Aorta (tissue), 5 donors: ENCODE data around the gene ABCC9. TPM values are rescaled to one million over a fixed set of nuclear protein-coding genes. Genes with fewer than 3 reads are reported as not detected.
"Not testable (repeated sequence)": the region's sequence is repeated elsewhere in the genome, so short reads cannot be mapped to it uniquely, and the experiment has no call there.

Experiments
- ATAC-seq: fragments of 200-7000 bp; cut with Tn5 transposase; one replicate; pipeline ENCODE4 v1.9.1; 2022; ENCODE audit warnings: moderate library complexity; ENCODE audit not compliant: low FRiP score
- DNase-seq, 2 donors: peaks; one replicate each; pipeline ENCODE4 v3.0.0-alpha.2; 2020
- H3K27ac ChIP-seq, 2 donors: one replicate each; pipeline ENCODE4 v1.5.1; 2013; ENCODE audit warnings: low read length in 2 of 2, mild to moderate bottlenecking in 2 of 2, moderate library complexity in 2 of 2, control low read depth in 1 of 2, inconsistent platforms in 1 of 2, low read depth in 1 of 2
- H3K27me3 ChIP-seq, 2 donors: one replicate each; pipeline ENCODE4 v1.6.1; 2013; ENCODE audit warnings: control low read depth in 1 of 2, low read length in 1 of 2, mild to moderate bottlenecking in 1 of 2, moderate library complexity in 1 of 2; ENCODE audit not compliant: insufficient read depth in 2 of 2, control insufficient read depth in 1 of 2
- H3K36me3 ChIP-seq, 2 donors: one replicate each; pipeline ENCODE4 v1.6.1; 2013; ENCODE audit warnings: control low read depth in 1 of 2, low read length in 1 of 2, mild to moderate bottlenecking in 1 of 2; ENCODE audit not compliant: insufficient read depth in 2 of 2, control insufficient read depth in 1 of 2
- H3K4me1 ChIP-seq, 2 donors: one replicate each; pipeline ENCODE4 v1.6.1; 2013; ENCODE audit warnings: low read length in 2 of 2, control low read depth in 1 of 2, mild to moderate bottlenecking in 1 of 2, moderate library complexity in 1 of 2; ENCODE audit not compliant: insufficient read depth in 2 of 2, control insufficient read depth in 1 of 2
- H3K4me3 ChIP-seq, 2 donors: one replicate each; pipeline ENCODE4 v1.5.1; 2013; ENCODE audit warnings: low read length in 2 of 2, control low read depth in 1 of 2, mild to moderate bottlenecking in 1 of 2
- H3K9me3 ChIP-seq: one replicate; pipeline ENCODE4 v1.6.1; 2013; ENCODE audit warnings: mild to moderate bottlenecking, low read length; ENCODE audit not compliant: control insufficient read depth
- WGBS, 2 donors: extraction: QIAGEN DNeasy Blood & Tissue Kit; methylation state at CpG; one replicate each; pipeline ENCODE4 v1.1.7; 2013; 5-methylcytosine and 5-hydroxymethylcytosine counted together
- intact Hi-C, 2 donors: fragments of 100-400 bp; cut with DNase I; formaldehyde crosslinking; loops; one replicate each; pipeline versions ENCODE4 v1.14.2 to v1.15.0; 2022
- polyA plus RNA-seq, 2 donors: library from polyadenylated mRNA; stranded (reverse); fragments of 200-250 nt; gene quantifications; one replicate each; pipeline ENCODE4 v1.2.3, GENCODE V29; 2013
- total RNA-seq, 2 donors: library from RNA; stranded (reverse); fragmentation: NEBNext Ultra II Directional; extraction: Animal tissue kit (Norgen Biotek cat#: 25700); gene quantifications; one replicate each; pipeline ENCODE4 v1.2.1, GENCODE V29; 2021
- donor health status: healthy with polysubstance abuse.
- donor health status: Bipolar disorder and iron deficiency.
- donor health status: DM: no; HTN: no; CAD: no.
- donor health status: DM: no; HTN: no; CAD: no.
- donor health status: DM: yes; HTN: yes; CAD: no.

The ABCC9 gene
- total and polyA plus RNA-seq, 4 donors, result 0.69 to 157 (median 24.5) TPM

DNA sequence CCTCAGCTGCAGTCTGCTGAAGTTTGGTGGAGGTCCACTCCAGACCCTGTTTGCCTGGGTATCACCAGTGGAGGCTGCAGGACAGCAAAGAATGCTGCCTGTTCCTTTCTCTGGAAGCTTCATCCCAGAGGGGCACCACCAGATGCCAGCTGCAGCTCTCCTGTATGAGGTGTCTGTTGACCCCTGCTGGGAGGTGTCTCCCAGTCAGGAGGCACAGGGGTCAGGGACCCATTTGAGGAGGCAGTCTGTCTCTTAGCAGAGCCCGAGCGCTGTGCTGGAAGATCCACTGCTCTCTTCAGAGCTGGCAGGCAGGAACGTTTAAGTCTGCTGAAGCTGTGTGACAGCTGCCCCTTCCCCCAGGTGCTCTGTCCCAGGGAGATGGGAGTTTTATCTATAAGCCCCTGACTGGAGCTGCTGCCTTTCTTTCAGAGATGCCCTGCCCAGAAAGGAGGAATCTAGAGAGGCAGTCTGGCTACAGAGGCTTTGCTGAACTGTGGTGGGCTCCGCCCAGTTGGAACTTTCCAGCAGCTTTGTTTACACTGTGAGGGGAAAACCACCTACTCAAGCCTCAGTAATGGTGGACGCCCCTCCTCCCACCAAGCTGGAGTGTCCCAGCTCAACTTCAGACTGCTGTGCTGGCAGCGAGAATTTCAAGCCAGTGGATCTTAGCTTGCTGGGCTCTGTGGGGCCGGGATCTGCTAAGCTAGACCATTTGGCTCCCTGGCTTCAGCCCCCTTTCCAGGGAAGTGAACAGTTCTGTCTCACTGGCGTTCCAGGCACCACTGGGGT, 146.2 kb downstream of the ABCC9 start:
- H3K27me3 ChIP-seq, intact Hi-C loops, H3K9me3 ChIP-seq, H3K4me1 ChIP-seq, ATAC-seq, H3K4me3 ChIP-seq, H3K27ac ChIP-seq, H3K36me3 ChIP-seq: not testable (repeated sequence)
- WGBS, 2 donors, result 84 to 86% methylated on average over 8 of the region's 8 CpGs
- DNase-seq, result peak; percentile 36 to 59

DNA sequence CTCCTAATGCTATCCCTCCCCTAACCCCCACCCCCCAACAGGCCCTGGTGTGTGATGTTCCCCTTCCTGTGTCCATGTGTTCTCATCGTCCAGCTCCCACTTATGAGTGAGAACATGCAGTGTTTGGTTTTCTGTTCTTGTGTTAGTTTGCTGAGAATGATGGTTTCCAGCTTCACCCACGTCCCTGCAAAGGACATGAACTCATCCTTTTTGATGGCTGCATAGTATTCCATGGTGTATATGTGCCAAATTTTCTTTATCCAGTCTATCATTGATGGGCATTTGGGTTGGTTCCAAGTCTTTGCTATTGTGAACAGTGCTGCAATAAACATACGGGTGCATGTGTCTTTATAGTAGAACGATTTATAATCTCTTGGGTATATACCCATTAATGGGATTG, 151.5 kb downstream of the ABCC9 start:
- H3K4me3 ChIP-seq, H3K9me3 ChIP-seq, H3K36me3 ChIP-seq, H3K27ac ChIP-seq, DNase-seq, H3K4me1 ChIP-seq, intact Hi-C loops, ATAC-seq, H3K27me3 ChIP-seq: not testable (repeated sequence)
- WGBS, 2 donors, result 91 to 92% methylated on average over 4 of the region's 4 CpGs

DNA sequence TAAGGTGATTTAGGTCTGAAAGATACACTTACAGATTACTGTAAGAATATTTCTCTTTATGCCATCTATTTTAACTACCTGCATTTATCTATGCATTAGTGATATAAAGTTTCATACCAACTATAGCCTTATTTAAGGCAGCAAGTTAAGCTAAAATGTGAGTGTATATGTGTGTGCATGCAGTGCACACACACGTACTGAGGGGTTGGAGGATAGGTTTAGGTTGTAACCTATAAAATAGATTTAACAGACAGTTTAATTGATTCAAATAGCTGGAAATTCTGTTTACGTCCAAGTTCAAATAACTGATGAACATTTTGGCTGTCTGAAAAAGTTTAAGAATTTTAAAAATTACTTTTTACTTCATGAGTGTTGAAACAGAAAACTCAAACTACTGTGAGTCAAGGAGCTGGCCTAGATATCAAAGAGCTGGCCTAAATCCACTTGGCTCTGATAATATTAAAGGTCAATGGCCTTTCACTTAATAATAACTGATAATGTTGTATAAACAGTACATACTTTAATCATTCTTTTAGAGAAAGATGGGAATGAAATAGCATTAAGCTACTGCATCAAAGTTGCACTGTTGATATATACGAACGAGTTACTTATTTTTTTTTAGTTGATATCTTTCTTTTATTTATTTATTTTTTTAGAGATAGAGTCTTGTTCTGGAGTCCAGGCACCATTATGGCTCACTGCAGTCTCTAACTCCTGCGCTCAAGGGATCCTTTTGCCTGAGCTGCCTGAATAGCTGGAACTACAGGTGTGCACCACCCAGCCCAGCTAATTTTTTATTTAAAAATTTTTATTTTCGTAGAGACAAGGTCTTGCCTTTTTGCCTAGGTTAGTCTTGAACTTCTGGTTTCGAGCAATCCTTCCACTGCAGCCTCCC, 152.9 kb downstream of the ABCC9 start:
- DNase-seq (no peak), ATAC-seq (no peak)
- Histone ChIP-seq H3K36me3 (no peaks in the 10 kb centered on the region), H3K4me3 (no peak overlapping the region), H3K27me3 (no peaks in the 10 kb centered on the region), H3K27ac (no peak overlapping the region), H3K9me3 (no peaks in the 10 kb centered on the region), H3K4me1 (peaks cover 2 to 4% of the 10 kb centered on the region in 2 donors)
- 78 to 83% methylated on average over 7 of the region's 7 CpGs for WGBS, 2 donors
- intact Hi-C loops, result no loop called here

DNA sequence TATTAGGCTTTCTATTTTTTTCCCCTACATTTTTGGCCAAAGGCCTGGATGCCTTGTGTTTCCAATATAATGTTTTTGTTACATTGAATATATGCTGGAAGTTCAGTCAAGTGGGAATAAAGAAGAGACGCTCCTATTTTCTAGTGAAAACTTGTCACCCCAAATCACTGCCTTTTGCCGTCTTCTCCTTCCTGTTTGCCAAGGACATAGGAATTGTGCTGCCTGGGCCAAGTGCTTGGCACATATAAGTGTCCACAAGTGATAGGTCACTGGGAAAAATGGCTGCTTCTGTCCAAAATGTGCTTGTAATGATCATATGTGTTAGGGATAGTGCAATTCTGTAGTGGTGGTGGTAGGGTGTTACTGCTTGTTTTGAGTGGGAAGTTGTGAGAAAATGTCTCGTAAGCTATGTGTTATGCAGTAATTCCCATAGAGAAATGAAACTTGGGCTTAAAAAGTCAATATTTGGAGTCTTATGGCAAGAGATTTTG, 155.1 kb downstream of the ABCC9 start:
- no peak for DNase-seq
- no peak overlapping the region for H3K4me3 ChIP-seq
- peak overlapping the region in 1 of 2 donors; percentile 28 for H3K27ac ChIP-seq
- ATAC-seq, result no peak
- H3K9me3 ChIP-seq, result no peaks in the 10 kb centered on the region
- WGBS, 2 donors, result 5 to 18% methylated on average over 3 of the region's 3 CpGs
- intact Hi-C loops, result no loop called here
- H3K4me1 ChIP-seq, result peaks cover 2 to 4% of the 10 kb centered on the region in 2 donors
- no peaks in the 10 kb centered on the region for H3K27me3 ChIP-seq
- no peaks in the 10 kb centered on the region for H3K36me3 ChIP-seq

DNA sequence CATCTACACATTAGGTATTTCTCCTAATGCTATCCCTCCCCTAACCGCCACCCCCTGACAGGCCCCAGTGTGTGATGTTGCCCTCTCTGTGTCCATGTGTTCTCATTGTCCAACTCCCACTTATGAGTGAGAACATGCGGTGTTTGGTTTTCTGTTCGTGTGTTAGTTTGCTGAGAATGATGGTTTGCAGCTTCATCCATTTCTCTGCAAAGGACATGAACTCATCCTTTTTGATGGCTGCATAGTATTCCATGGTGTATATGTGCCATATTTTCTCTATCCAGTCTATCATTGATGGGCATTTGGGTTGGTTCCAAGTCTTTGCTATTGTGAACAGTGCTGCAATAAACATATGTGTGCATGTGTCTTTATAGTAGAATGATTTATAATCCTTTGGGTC, 158.5 kb downstream of the ABCC9 start:
- H3K4me3 ChIP-seq, H3K4me1 ChIP-seq, H3K27ac ChIP-seq, H3K9me3 ChIP-seq, H3K27me3 ChIP-seq, ATAC-seq, DNase-seq, H3K36me3 ChIP-seq, intact Hi-C loops: not testable (repeated sequence)
- 97 to 98% methylated on average over 3 of the region's 3 CpGs for WGBS, 2 donors

DNA sequence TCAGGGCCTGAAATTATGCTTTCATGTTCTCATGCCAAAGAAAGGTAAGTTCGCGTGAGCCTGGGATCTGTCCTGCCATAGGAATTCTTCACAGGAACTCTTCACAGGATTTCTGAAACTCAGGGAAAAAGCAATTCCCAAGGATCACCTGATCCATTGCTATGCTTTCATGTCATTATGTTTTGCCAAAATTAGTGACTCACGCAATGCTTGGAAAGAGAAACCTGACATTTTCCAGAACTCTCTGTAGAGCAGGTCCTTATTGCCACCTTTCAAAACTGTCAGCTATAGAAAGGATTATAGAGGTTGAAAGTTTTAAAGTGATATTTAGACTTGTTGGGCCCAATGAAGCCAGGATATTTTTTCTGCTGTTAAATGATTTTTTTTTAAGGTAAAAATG, 160.4 kb downstream of the ABCC9 start:
- no peaks in the 10 kb centered on the region for H3K9me3 ChIP-seq
- intact Hi-C loops, result no loop called here
- H3K4me3 ChIP-seq, result no peak overlapping the region
- ATAC-seq (no peak), DNase-seq (no peak)
- no peaks in the 10 kb centered on the region for H3K36me3 ChIP-seq
- H3K27ac ChIP-seq, result no peak overlapping the region
- no peaks in the 10 kb centered on the region for H3K4me1 ChIP-seq
- no peaks in the 10 kb centered on the region for H3K27me3 ChIP-seq
- whole genome bisulfite sequencing, 2 donors, result 49 to 50% methylated on average over 3 of the region's 3 CpGs

DNA sequence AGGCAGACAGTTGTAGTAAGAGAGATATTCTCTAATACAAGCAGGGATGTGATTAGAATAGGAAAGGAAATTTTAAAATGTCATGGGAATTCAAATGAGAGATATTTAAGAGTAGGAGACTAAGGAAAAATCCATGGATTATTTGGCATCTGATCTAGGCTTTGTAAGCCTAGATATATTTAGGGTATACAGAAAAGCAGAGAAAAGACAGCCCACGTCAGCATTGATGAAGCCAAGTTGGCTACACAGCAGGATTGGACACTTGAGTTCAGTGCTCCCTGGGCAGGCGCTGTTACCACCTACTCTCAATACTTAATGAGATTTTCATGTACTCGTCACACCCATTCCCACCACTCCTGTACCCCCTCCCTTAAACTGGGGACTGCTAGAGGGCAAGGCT, 165.1 kb downstream of the ABCC9 start:
- ATAC-seq, result no peak
- 75 to 82% methylated on average over 3 of the region's 3 CpGs for WGBS, 2 donors
- intact Hi-C loops, result loop anchor here (5.0 to 10.0 kb wide), 4 partner anchors 46 to 166 kb away; partner anchors contain the start of gene ABCC9 (in 1 of the 2)
- Histone ChIP-seq H3K27me3 (no peaks in the 10 kb centered on the region), H3K9me3 (no peaks in the 10 kb centered on the region), H3K4me3 (no peak overlapping the region), H3K4me1 (peaks cover 0 to 2% of the 10 kb centered on the region in 2 donors), H3K27ac (no peak overlapping the region), H3K36me3 (no peaks in the 10 kb centered on the region)
- DNase-seq, result no peak

DNA sequence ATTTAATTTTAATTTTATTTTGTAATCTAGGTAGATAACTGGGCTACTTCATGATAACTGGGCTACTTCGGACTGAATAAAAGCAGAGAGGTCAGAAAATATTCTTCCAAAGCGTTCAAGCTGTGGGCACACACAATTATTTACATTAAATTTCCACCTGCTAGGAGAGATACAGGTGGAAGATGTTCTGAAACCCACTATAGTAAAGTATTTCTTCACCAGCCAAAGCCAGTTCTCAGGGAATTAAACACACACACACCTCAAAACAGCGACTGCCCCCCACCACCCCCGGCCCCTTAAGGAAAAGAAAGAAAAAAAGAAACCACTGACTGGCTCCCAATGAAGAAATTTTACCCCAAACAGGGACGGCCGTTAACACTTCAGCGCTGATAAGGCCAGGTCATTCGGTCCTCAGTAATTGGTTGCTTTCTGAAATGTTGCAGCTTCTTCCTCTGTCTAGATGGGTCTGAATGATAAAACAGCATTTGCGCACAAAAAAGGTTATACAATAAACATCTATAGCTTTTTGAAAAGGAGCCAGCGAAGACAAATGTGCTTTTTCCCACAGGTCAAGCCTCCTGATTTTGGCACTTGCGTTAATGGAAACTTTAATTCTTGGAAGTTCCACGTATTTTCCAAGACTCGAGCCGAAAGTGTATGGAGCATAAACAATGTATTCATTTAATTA, 165.9 kb downstream of the ABCC9 start:
- intact Hi-C loops, result loop anchor here (5.0 to 10.0 kb wide), 4 partner anchors 47 to 167 kb away; partner anchors contain the start of gene ABCC9 (in 1 of the 2)
- no peaks in the 10 kb centered on the region for H3K27me3 ChIP-seq
- H3K4me1 ChIP-seq, result peaks cover 0 to 2% of the 10 kb centered on the region in 2 donors
- peak overlapping the region; percentile 77 to 98 for H3K4me3 ChIP-seq
- no peaks in the 10 kb centered on the region for H3K9me3 ChIP-seq
- DNase-seq, result no peak
- no peaks in the 10 kb centered on the region for H3K36me3 ChIP-seq
- 17 to 18% methylated on average over 14 of the region's 14 CpGs for WGBS, 2 donors
- H3K27ac ChIP-seq, result peak overlapping the region; percentile 6 to 59
- ATAC-seq, result peak; percentile 42
